GM18520 (cell line): ENCODE measurements around the gene GATA6.
"Not testable (repeated sequence)": the region's sequence is repeated elsewhere in the genome, so short reads cannot be mapped to it uniquely, and the experiment has no call there.

Experiments used
- ATAC-seq: cut with Tn5 transposase; IDR thresholded peaks from one replicate; pipeline ENCODE4 v1.9.1; 2021; ENCODE audit not compliant: unreplicated experiment

The GATA6 gene

GRCh38 chr18:22203536-22204213, 34.3 kb downstream of the GATA6 start:
- ATAC-seq, result no peak

GRCh38 chr18:22204214-22204536, 34.8 kb downstream of the GATA6 start:
- no peak for ATAC-seq

GRCh38 chr18:22204996-22205395, 35.6 kb downstream of the GATA6 start:
- no peak for ATAC-seq

GRCh38 chr18:22207021-22207758, 37.8 kb downstream of the GATA6 start:
- ATAC-seq, result no peak

GRCh38 chr18:22210311-22210754, 40.9 kb downstream of the GATA6 start:
- no peak for ATAC-seq

- ATAC-seq, result no peak
Measured at GRCh38 chr18:22211657-22212056, 42.3 kb downstream of the GATA6 start.

- ATAC-seq, result no peak
Measured at GRCh38 chr18:22213333-22213973, 44.1 kb downstream of the GATA6 start.

GRCh38 chr18:22214731-22215528, 45.5 kb downstream of the GATA6 start:
- ATAC-seq, result no peak

- ATAC-seq, result no peak
Measured at GRCh38 chr18:22218835-22219234, 49.4 kb downstream of the GATA6 start.

- no peak for ATAC-seq
Measured at GRCh38 chr18:22219568-22220355, 50.4 kb downstream of the GATA6 start.

GRCh38 chr18:22220585-22220984, 51.2 kb downstream of the GATA6 start:
- not testable (repeated sequence) for ATAC-seq

GRCh38 chr18:22221350-22221749, 52.0 kb downstream of the GATA6 start:
- ATAC-seq, result no peak

GRCh38 chr18:22223254-22223964, 54.0 kb downstream of the GATA6 start:
- ATAC-seq, result no peak

GRCh38 chr18:22223965-22224322, 54.6 kb downstream of the GATA6 start:
- ATAC-seq, result no peak

- ATAC-seq, result no peak
Measured at GRCh38 chr18:22224339-22224738, 55.0 kb downstream of the GATA6 start.

GRCh38 chr18:22226801-22227200, 57.4 kb downstream of the GATA6 start:
- ATAC-seq, result no peak

- no peak for ATAC-seq
Measured at GRCh38 chr18:22228976-22229375, 59.6 kb downstream of the GATA6 start.

- no peak for ATAC-seq
Measured at GRCh38 chr18:22229456-22230124, 60.2 kb downstream of the GATA6 start.

- no peak for ATAC-seq
Measured at GRCh38 chr18:22230471-22230945, 61.1 kb downstream of the GATA6 start.
